ENCODE results near the gene ZNF462. TPM values are rescaled to one million over a fixed set of nuclear protein-coding genes. Genes with fewer than 3 reads are reported as not detected.

The ZNF462 gene
- total RNA-seq, 1 experiment from 2014 or later: 17.8 TPM

- DNase-seq (ENCODE audit: low read depth): no peak
Observed at GRCh38 chr9:106925392-106925791, 62.4 kb downstream of the ZNF462 start.

- DNase-seq (ENCODE audit: low read depth): no peak
Observed at GRCh38 chr9:106927916-106928315, 65.0 kb downstream of the ZNF462 start.

- DNase-seq (ENCODE audit: low read depth): no peak
Observed at GRCh38 chr9:106928350-106928749, 65.4 kb downstream of the ZNF462 start.

DNA sequence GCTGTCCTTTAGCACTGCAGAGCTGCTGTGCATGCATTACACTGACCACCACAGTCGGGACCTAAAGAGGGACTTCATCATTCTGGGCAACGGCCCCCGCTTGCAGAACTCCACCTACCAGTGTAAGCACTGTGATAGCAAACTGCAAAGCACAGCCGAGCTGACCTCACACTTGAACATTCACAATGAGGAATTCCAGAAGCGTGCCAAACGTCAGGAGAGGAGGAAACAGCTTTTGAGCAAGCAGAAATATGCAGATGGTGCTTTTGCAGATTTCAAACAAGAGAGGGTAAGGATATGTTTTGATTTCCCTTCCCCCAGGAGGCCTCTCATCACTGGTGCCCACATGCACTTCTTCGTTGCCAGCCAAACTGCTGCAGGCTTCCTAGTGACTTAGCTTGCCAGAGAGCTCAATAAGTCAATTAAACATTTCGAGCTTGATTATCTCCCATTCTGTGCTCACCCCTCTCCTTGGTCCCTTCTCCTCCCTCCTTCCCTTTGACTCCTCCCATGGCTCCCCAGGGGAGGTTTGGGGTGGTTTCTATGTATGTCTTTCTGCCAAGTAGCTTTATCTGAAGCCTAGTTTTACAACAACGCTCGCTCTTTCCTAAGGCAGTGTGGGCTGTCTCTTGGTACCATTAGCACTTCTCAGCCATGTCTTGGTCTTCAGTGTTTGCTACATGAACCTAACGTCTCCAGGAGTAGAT is 66.7 kb downstream of the ZNF462 start:
- no peak for DNase-seq (ENCODE audit: low read depth)

DNA sequence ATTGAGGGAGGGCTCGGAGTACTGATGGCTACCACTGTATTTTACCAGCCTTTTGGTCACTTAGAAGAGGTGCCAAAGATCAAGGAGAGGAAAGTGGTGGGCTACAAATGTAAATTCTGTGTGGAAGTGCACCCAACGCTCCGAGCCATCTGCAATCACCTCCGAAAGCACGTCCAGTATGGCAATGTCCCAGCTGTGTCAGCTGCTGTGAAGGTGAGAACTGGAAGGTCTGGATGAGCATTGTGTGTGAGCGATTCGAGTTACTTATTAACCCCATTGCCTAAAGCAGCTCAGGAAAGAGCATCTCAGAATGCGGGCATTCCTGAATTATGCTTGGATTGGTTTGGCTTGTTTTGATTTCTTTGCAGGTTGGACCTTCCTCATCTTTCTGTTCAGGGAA is 67.5 kb downstream of the ZNF462 start:
- no peak for DNase-seq (ENCODE audit: low read depth)

DNA sequence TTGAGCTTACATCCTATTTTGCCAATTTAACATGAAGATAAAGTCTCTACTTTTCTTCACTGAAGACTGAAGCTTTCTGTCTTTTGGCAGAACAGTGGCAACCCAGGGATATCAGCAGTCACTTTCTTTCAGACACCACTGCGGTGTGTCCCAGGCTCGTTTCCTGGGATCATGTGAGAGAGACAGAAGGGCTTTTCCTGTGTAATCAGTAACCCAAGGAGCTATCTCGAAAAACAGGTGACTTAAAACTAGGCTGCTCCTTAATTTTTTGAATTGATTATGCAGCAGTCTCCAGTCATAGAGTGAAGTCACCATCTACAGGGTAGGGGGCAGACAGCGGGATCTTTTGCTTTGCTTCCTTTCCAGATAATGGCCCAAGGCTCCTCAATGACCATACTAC is 68.5 kb downstream of the ZNF462 start:
- DNase-seq (ENCODE audit: low read depth): no peak

DNA sequence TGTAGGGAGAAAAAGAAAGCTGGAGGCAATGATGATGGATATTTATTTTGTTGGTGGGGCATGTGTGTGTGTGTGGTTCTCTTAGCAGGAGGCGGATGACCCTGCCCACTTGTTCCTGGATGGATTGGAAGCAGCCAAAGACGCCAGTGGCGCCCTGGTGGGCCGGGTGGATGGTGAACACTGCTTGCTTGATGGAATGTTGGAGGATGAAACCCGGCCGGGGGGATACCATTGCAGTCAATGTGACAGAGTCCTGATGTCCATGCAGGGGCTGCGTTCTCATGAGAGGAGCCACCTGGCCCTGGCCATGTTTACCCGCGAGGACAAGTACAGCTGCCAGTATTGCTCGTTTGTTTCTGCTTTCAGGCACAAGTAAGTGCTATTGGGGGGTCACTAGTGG is 69.2 kb downstream of the ZNF462 start:
- DNase-seq (ENCODE audit: low read depth): no peak

DNA sequence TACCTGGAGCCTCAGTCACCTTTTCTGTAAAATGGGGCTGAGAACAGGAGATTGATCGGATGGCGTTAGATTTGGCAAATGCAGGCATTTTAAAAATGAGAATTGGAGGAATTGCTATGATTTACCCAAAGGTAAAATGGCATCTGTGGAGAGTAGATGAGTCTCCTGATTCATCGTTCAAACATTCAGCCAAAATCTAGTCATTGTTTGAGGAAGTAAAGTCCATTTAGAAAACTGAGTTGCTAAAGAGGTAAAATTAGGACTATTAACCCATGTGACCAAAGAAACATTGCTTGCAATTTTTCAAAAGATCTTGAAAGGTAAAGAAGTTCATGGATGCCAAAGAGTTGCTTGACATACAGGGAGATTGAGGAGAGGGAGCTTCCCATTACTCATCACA is 69.7 kb downstream of the ZNF462 start:
- no peak for DNase-seq (ENCODE audit: low read depth)

DNA sequence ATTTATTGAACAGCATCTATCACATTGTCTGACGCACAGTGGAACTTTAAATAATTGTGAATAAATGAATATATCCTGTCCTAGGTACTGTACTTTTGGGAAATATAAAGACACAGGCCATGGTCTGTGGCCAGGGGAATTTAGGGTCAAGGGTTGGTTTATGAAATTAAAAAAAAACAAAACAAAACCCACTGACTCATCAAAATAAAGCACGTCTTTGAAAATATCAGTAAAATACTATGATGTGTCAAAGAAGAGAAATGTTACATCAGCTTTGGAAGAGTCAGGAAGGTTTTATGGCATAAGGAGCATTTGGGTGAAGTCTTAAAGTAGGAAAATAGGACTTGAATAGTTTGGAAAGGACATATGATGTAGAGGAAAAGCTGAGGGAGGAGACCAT is 70.5 kb downstream of the ZNF462 start:
- no peak for DNase-seq (ENCODE audit: low read depth)

GRCh38 chr9:106934442-106935238 is 71.7 kb downstream of the ZNF462 start:
- DNase-seq (ENCODE audit: low read depth): no peak

GRCh38 chr9:106936680-106937079 is 73.7 kb downstream of the ZNF462 start:
- no peak for DNase-seq (ENCODE audit: low read depth)

DNA sequence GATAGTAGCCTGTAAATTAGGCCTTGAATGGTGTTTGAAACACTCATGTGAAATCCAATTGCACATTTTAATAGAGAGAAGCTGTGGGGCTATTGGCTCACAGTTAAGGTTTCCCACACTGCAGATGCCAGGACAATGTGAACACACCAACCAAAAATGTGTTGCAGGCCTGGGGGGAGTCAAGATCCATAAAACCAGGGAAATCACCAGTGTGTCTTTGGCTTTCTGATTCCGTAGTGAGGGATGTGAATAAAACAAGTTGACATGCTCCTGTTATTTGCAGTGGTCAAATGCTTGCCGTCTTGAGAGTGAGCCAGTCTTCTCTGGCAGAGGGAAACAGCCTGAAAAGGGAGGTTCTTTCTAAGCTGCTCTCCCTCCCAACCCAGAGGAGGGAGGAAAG is 79.0 kb downstream of the ZNF462 start:
- DNase-seq (ENCODE audit: low read depth): no peak

- peak; percentile 90 for DNase-seq (ENCODE audit: low read depth)
Observed at GRCh38 chr9:106945727-106946660, 83.0 kb downstream of the ZNF462 start.

DNA sequence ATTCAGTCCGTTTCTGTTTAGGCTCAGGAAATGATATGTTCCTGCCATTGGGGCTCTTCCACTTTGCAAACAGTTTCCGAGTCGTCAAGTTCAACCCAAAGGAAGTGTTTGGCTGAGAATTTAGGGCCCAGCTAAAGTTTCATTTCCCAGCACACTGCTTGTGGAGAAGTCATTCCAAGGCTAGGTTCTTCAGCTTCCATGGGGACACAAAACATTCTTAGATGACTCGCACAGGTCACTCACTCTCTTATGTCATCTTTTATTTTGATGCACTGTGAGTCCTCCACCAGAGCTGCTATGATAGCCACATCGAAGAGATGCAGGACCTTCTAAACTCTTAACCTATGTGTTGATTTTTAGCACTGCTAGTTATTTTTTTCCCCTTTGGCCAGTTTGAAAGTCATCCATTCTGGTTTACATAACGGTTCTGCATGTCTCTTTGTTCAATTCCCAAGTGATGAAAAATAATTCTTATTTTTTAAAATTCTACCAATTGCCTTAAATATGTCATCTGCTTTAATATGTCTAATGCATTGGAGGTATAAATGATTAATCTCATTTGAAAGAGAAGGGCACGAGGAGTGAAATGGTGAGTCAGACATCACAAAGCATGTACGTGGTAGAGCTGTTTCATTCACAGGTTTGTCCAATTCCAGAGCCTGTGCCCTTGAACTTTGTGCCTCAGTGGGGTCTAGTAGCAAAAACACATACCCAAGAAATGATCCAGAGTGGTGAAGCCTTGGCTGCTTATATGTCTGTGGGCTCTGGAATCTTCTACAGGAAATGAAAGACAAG is 84.3 kb downstream of the ZNF462 start:
- peak; percentile 72 for DNase-seq (ENCODE audit: low read depth)

DNA sequence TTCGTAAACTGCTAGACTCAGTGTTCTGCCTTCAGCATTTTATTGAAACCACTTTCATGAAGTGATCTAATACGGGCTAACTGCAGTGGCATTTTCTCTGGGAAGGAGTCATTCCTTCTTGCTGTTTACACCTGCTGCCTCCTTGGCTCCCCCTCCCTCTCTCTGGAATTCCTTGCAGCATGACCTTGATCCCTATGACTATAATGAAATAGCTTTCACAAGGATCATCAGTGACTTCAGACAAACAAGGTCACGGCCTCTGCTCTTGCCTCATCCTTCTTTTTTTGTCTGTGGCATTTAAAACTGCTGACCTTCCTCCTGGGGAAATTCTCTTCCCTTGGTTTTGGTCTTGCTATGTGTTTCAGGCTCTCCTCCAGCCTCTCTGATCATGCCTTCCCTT is 90.2 kb downstream of the ZNF462 start:
- peak; percentile 89 for DNase-seq (ENCODE audit: low read depth)

- DNase-seq (ENCODE audit: low read depth): peak; percentile 36
Observed at GRCh38 chr9:106954558-106954957, 91.6 kb downstream of the ZNF462 start.

- DNase-seq (ENCODE audit: low read depth): no peak
Observed at GRCh38 chr9:106954974-106955850, 92.2 kb downstream of the ZNF462 start.

- DNase-seq (ENCODE audit: low read depth): peak; percentile 82
Observed at GRCh38 chr9:106956971-106957370, 94.0 kb downstream of the ZNF462 start.

GRCh38 chr9:106958955-106959657 is 96.1 kb downstream of the ZNF462 start:
- peak; percentile 69 for DNase-seq (ENCODE audit: low read depth)

DNA sequence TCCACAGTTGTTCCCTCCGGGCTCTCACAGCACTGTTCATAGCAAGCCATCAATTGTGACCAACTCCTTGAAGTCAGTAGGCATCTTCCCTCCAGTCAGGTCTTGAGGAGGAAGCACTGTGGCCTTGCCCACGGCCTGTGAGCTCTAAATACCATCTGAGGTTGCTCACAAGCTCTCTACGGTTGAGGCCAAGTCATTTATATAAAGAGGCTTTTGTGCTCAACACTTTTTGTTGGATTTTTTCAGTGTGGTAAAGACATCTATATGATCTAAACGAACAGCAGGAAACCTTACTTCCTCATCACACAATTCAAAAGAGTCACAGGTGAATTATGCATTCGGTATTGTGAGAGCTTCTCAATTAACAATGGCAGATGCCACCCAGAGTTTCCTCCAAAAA is 97.3 kb downstream of the ZNF462 start:
- no peak for DNase-seq (ENCODE audit: low read depth)
